HG03571 (cell line): ENCODE results near the gene PRSS57.
"Not testable (repeated sequence)": the region's sequence is repeated elsewhere in the genome, so short reads cannot be mapped to it uniquely, and the experiment has no call there.

Source experiments
- ATAC-seq: cut with Tn5 transposase; IDR thresholded peaks from one replicate; pipeline ENCODE4 v1.9.1; 2021; ENCODE audit not compliant: unreplicated experiment

Gene PRSS57

GRCh38 chr19:674282-675151 lies 20.7 kb downstream of the PRSS57 start:
- no peak for ATAC-seq

- no peak for ATAC-seq
These were observed 24.6 kb downstream of the PRSS57 start for GRCh38 chr19:670609-671075.

- not testable (repeated sequence) for ATAC-seq
These were observed 26.4 kb downstream of the PRSS57 start for GRCh38 chr19:668675-669434.

- ATAC-seq: not testable (repeated sequence)
These were observed 28.2 kb downstream of the PRSS57 start for GRCh38 chr19:666985-667573.

- ATAC-seq: no peak
These were observed 30.3 kb downstream of the PRSS57 start for GRCh38 chr19:664913-665443.

GRCh38 chr19:663682-664117 lies 31.6 kb downstream of the PRSS57 start:
- no peak for ATAC-seq

- peak; percentile 41 for ATAC-seq
These were observed 32.1 kb downstream of the PRSS57 start, which contains the start of gene RNF126 for GRCh38 chr19:662962-663681. TSS of gene RNF126 (minus strand) at chr19:663214. CDS start at chr19:663121, 93 bp downstream.

- peak; percentile 10 for ATAC-seq
These were observed 32.9 kb downstream of the PRSS57 start for GRCh38 chr19:662207-662961.

GRCh38 chr19:661427-662196 lies 33.6 kb downstream of the PRSS57 start:
- no peak for ATAC-seq

- no peak for ATAC-seq
These were observed 34.3 kb downstream of the PRSS57 start for GRCh38 chr19:660793-661426.

- ATAC-seq: no peak
These were observed 36.1 kb downstream of the PRSS57 start for GRCh38 chr19:658916-659839.

GRCh38 chr19:658059-658839 lies 37.0 kb downstream of the PRSS57 start:
- ATAC-seq: no peak

GRCh38 chr19:657611-658010 lies 37.6 kb downstream of the PRSS57 start:
- no peak for ATAC-seq

- ATAC-seq: no peak
These were observed 38.3 kb downstream of the PRSS57 start for GRCh38 chr19:656751-657559.

GRCh38 chr19:655691-656090 lies 39.6 kb downstream of the PRSS57 start:
- no peak for ATAC-seq

GRCh38 chr19:653425-653824 lies 41.8 kb downstream of the PRSS57 start:
- no peak for ATAC-seq
